HEK293 (cell line): ENCODE data around the gene OR10D3.

Experiments used
- CTCF ChIA-PET: fragments of 350-600 bp; formaldehyde crosslinking; extraction: SDS; loops from one replicate; lab custom pipeline; 2021; ENCODE audit warnings: antibody characterized with exemption; lab: Yijun Ruan, JAX
- POLR2A ChIA-PET: fragments of 300-600 bp; formaldehyde crosslinking; extraction: SDS; loops from one replicate; lab custom pipeline; 2020; ENCODE audit warnings: antibody characterized with exemption, inconsistent platforms; lab: Yijun Ruan, JAX
- H3K27ac ChIP-seq: fragments of 200-500 bp; sonication (Bioruptor generic); 2 replicates; pipeline ENCODE4 v1.5.1; 2014; ENCODE audit warnings: low read depth, low read length, control low read depth, inconsistent platforms; ENCODE audit errors: extremely low read depth
- H3K36me3 ChIP-seq, 2 experiments: fragments of 200-500 bp in 1 of 2; sonication (Bioruptor generic) in 1 of 2; 1 replicate in 1 of 2; 2 replicates in 1 of 2; pipeline ENCODE4 v1.5.1; 2014 to 2017; ENCODE audit warnings: inconsistent platforms in 2 of 2, low read length in 2 of 2; ENCODE audit not compliant: control insufficient read depth in 2 of 2, insufficient read depth in 1 of 2
- H3K4me1 ChIP-seq: fragments of 200-500 bp; sonication (Bioruptor generic); 2 replicates; pipeline ENCODE4 v1.5.1; 2014; ENCODE audit warnings: mild to moderate bottlenecking, low read length, inconsistent platforms; ENCODE audit not compliant: control insufficient read depth, insufficient read depth
- H3K4me3 ChIP-seq: 2 replicates; pipeline ENCODE4 v1.5.1; 2011; ENCODE audit warnings: low read depth, mild to moderate bottlenecking, control low read depth, low read length, moderate library complexity
- H3K9me3 ChIP-seq: fragments of 200-500 bp; sonication (Bioruptor generic); 2 replicates; pipeline ENCODE4 v1.5.1; 2014; ENCODE audit warnings: low read depth, low read length, inconsistent platforms; ENCODE audit not compliant: control insufficient read depth, insufficient read depth
- BCL11A ChIP-seq: fragments of 450-650 bp; formaldehyde crosslinking; IDR thresholded peaks from 2 replicates; pipeline ENCODE4 v1.5.1; 2016; ENCODE audit warnings: low read depth, missing biosample characterization, missing genetic modification characterization
- GFI1B ChIP-seq: fragments of 450-650 bp; formaldehyde crosslinking; IDR thresholded peaks from 2 replicates; pipeline ENCODE4 v1.5.1; 2016; ENCODE audit warnings: missing biosample characterization, missing genetic modification characterization
- SETDB1 ChIP-seq: IDR thresholded peaks from one replicate; pipeline ENCODE4 v1.6.1; 2017; ENCODE audit warnings: mild to moderate bottlenecking, low read length, moderate library complexity, mixed read lengths; ENCODE audit not compliant: insufficient read length
- TCF7L2 ChIP-seq: IDR thresholded peaks from 2 replicates; pipeline ENCODE4 v1.6.1; 2011; ENCODE audit warnings: low read depth, mild to moderate bottlenecking, inconsistent platforms, low read length, moderate library complexity, borderline replicate concordance
- ZNF121 ChIP-seq: fragments of 450-650 bp; formaldehyde crosslinking; IDR thresholded peaks from 2 replicates; pipeline ENCODE4 v1.5.1; 2016; ENCODE audit warnings: missing biosample characterization, missing genetic modification characterization
- ZNF221 ChIP-seq: fragments of 450-650 bp; formaldehyde crosslinking; IDR thresholded peaks from 2 replicates; pipeline ENCODE4 v1.5.1; 2017; ENCODE audit warnings: missing biosample characterization, missing genetic modification characterization, borderline replicate concordance
- ZNF24 ChIP-seq: fragments of 450-650 bp; formaldehyde crosslinking; IDR thresholded peaks from 2 replicates; pipeline ENCODE4 v1.5.1; 2016; ENCODE audit warnings: missing biosample characterization, missing genetic modification characterization
- ZNF274 ChIP-seq, 2 experiments: fragments of 200-500 bp in 1 of 2; fragments of 450-650 bp in 1 of 2; sonication (Bioruptor generic) in 1 of 2; formaldehyde crosslinking in 1 of 2; IDR thresholded peaks; 2 replicates each; pipeline versions ENCODE4 v1.5.1 to v1.6.1; 2014 to 2016; ENCODE audit warnings: borderline replicate concordance in 1 of 2, inconsistent platforms in 1 of 2, low read length in 1 of 2, missing biosample characterization in 1 of 2, missing genetic modification characterization in 1 of 2
- ZNF302 ChIP-seq: fragments of 450-650 bp; formaldehyde crosslinking; IDR thresholded peaks from 2 replicates; pipeline ENCODE4 v1.5.1; 2016; ENCODE audit warnings: missing biosample characterization, missing genetic modification characterization, low read depth
- ZNF354C ChIP-seq: fragments of 450-650 bp; formaldehyde crosslinking; IDR thresholded peaks from 2 replicates; pipeline ENCODE4 v1.5.1; 2016; ENCODE audit warnings: missing biosample characterization, missing genetic modification characterization, low read depth, borderline replicate concordance
- ZNF391 ChIP-seq: fragments of 450-650 bp; formaldehyde crosslinking; IDR thresholded peaks from 2 replicates; pipeline ENCODE4 v1.5.1; 2016; ENCODE audit warnings: low read depth, missing biosample characterization, missing genetic modification characterization, borderline replicate concordance
- ZNF707 ChIP-seq: fragments of 450-650 bp; formaldehyde crosslinking; IDR thresholded peaks from 2 replicates; pipeline ENCODE4 v1.5.1; 2016; ENCODE audit warnings: missing biosample characterization, missing genetic modification characterization
- ZNF792 ChIP-seq: fragments of 450-650 bp; formaldehyde crosslinking; IDR thresholded peaks from 2 replicates; pipeline ENCODE4 v1.5.1; 2016; ENCODE audit warnings: missing biosample characterization, missing genetic modification characterization
- ZNF837 ChIP-seq: fragments of 450-650 bp; formaldehyde crosslinking; IDR thresholded peaks from 2 replicates; pipeline ENCODE4 v1.5.1; 2016; ENCODE audit warnings: missing biosample characterization, missing genetic modification characterization
- TF ChIP-seq, protein P1 (sequence below): fragments of 450-650 bp; formaldehyde crosslinking; IDR thresholded peaks from 2 replicates; pipeline ENCODE4 v1.5.1; 2017; ENCODE audit warnings: missing biosample characterization, mild to moderate bottlenecking, missing genetic modification characterization, moderate library complexity
- TF ChIP-seq, protein P2 (sequence below): fragments of 450-650 bp; formaldehyde crosslinking; optimal IDR thresholded peaks from 2 replicates; pipeline ENCODE3; 2016; ENCODE audit warnings: missing biosample characterization, mild to moderate bottlenecking, missing genetic modification characterization
- TF ChIP-seq, protein P3 (sequence below): fragments of 450-650 bp; formaldehyde crosslinking; IDR thresholded peaks from 2 replicates; pipeline ENCODE4 v1.5.1; 2017; ENCODE audit warnings: missing biosample characterization, missing genetic modification characterization
- TF ChIP-seq, protein P4 (sequence below): fragments of 450-650 bp; formaldehyde crosslinking; IDR thresholded peaks from 2 replicates; pipeline ENCODE4 v1.5.1; 2016; ENCODE audit warnings: missing biosample characterization, missing genetic modification characterization

Gene OR10D3

DNA sequence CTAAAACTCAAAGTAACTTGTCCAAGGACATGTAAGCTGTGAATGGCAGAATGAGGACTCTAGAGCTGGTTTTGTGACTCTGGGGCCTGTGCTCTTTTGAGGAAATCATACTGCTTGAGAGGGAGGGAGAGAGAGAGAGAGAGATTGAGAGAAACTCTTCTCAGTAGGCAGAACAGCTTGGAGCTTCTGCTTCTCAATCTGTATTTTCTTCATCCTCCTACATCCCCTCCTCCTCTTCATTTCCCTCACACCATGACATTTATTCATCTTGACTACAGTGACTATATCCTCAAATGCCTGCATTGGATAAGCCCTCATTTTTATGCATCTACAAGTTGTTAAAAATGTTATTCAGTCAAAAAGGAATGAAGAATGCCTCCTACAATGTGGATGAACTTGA, 23.7 kb upstream of the OR10D3 start (continued):
- TF ChIP-seq, protein P1, sequence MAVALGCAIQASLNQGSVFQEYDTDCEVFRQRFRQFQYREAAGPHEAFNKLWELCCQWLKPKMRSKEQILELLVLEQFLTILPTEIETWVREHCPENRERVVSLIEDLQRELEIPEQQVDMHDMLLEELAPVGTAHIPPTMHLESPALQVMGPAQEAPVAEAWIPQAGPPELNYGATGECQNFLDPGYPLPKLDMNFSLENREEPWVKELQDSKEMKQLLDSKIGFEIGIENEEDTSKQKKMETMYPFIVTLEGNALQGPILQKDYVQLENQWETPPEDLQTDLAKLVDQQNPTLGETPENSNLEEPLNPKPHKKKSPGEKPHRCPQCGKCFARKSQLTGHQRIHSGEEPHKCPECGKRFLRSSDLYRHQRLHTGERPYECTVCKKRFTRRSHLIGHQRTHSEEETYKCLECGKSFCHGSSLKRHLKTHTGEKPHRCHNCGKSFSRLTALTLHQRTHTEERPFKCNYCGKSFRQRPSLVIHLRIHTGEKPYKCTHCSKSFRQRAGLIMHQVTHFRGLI: no peak
- TF ChIP-seq ZNF221 (tag by site-specific recombination) (no peak), TCF7L2 (no peak), ZNF24 (tag by site-specific recombination) (no peak), GFI1B (tag by site-specific recombination) (no peak), SETDB1 (no peak), ZNF354C (no peak), ZNF274 (IDR thresholded peaks at IDR 0.05; ENCODE audit: low read length) (no peak), ZNF274 (tag by site-specific recombination; IDR thresholded peaks at IDR 0.05; ENCODE audit: borderline replicate concordance) (no peak), ZNF837 (tag by site-specific recombination) (no peak), ZNF121 (tag by site-specific recombination) (no peak)

DNA sequence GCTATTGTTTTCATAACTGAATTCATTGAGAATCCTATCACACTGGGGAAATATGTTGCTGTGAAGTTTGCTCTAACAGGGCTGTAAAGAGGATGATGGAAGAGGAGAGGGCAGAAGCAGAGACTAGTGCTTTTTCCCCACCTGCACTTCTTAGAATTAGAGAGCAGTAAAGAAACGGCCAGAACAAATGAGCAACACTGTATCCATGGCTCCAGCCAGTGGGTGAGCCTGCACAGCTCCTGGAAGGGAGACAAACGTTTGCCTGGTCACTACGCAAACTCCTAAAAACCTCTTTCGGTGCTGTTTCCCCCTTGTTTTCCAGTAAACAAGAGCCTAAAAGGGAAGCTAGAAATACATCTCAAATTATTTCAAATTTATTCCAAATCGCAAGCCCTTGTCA, 22.2 kb upstream of the OR10D3 start:
- CTCF ChIA-PET: interaction anchor here (0.8 kb wide), 1 partner anchor 9 kb away, joined by 3 read pairs; no protein-coding TSS in a partner anchor
- TF ChIP-seq ZNF354C (no peak), ZNF302 (tag by site-specific recombination) (no peak), ZNF792 (tag by site-specific recombination) (no peak), ZNF391 (no peak), ZNF707 (tag by site-specific recombination) (no peak), BCL11A (tag by site-specific recombination) (no peak)
- TF ChIP-seq, protein P2, sequence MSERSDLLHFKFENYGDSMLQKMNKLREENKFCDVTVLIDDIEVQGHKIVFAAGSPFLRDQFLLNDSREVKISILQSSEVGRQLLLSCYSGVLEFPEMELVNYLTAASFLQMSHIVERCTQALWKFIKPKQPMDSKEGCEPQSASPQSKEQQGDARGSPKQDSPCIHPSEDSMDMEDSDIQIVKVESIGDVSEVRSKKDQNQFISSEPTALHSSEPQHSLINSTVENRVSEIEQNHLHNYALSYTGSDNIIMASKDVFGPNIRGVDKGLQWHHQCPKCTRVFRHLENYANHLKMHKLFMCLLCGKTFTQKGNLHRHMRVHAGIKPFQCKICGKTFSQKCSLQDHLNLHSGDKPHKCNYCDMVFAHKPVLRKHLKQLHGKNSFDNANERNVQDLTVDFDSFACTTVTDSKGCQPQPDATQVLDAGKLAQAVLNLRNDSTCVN: no peak

DNA sequence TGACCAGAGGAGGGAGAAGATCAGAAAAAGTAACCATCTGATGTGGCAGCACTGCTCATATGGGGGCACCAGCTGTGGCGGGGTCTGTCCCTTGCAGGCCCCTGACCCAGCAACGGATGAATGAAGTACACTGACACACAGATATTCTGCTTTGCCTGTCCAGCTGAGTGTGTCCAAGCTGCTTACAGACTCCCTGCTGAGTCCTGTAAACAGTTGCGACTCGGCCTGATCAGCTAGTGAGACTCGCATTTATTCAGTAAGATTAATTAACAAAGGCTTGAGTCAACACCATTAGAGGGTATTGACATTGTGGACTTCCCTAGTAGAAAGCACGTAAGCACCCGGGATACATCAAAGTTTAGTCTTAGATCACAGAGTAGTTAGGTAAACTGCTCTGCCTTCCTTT, 15.3 kb upstream of the OR10D3 start:
- no peaks in the 10 kb centered on the region for H3K4me1 ChIP-seq
- H3K36me3 ChIP-seq: no peaks in the 10 kb centered on the region
- no peak overlapping the region for H3K27ac ChIP-seq
- H3K9me3 ChIP-seq: no peaks in the 10 kb centered on the region
- TF ChIP-seq, protein P3, sequence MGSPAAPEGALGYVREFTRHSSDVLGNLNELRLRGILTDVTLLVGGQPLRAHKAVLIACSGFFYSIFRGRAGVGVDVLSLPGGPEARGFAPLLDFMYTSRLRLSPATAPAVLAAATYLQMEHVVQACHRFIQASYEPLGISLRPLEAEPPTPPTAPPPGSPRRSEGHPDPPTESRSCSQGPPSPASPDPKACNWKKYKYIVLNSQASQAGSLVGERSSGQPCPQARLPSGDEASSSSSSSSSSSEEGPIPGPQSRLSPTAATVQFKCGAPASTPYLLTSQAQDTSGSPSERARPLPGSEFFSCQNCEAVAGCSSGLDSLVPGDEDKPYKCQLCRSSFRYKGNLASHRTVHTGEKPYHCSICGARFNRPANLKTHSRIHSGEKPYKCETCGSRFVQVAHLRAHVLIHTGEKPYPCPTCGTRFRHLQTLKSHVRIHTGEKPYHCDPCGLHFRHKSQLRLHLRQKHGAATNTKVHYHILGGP (tag by site-specific recombination): no peak
- TF ChIP-seq, protein P4, sequence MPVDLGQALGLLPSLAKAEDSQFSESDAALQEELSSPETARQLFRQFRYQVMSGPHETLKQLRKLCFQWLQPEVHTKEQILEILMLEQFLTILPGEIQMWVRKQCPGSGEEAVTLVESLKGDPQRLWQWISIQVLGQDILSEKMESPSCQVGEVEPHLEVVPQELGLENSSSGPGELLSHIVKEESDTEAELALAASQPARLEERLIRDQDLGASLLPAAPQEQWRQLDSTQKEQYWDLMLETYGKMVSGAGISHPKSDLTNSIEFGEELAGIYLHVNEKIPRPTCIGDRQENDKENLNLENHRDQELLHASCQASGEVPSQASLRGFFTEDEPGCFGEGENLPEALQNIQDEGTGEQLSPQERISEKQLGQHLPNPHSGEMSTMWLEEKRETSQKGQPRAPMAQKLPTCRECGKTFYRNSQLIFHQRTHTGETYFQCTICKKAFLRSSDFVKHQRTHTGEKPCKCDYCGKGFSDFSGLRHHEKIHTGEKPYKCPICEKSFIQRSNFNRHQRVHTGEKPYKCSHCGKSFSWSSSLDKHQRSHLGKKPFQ (tag by site-specific recombination): no peak
- CTCF ChIA-PET: interaction anchor here (0.6 to 1.0 kb wide), 2 partner anchors 17 to 247 kb away, joined by 3 read pairs; no protein-coding TSS in a partner anchor
- POLR2A ChIA-PET: no interaction called here
- H3K4me3 ChIP-seq: no peak overlapping the region

More for the DNA sequence above, 22.2 kb upstream of the OR10D3 start:
- H3K4me3 ChIP-seq: no peak overlapping the region
- no peaks in the 10 kb centered on the region for H3K4me1 ChIP-seq
- H3K36me3 ChIP-seq: no peaks in the 10 kb centered on the region
- H3K27ac ChIP-seq: no peak overlapping the region
- POLR2A ChIA-PET: no interaction called here
- no peaks in the 10 kb centered on the region for H3K9me3 ChIP-seq
